GM12872 (cell line): Measurements from ENCODE around the gene GHR.

Experiments used
- TF ChIP-seq, protein P1 (sequence below): IDR thresholded peaks from 3 replicates; pipeline ENCODE4 v1.5.1; 2011; ENCODE audit warnings: low read depth, mild to moderate bottlenecking, low read length, moderate library complexity; ENCODE audit not compliant: insufficient read depth

The GHR gene

DNA sequence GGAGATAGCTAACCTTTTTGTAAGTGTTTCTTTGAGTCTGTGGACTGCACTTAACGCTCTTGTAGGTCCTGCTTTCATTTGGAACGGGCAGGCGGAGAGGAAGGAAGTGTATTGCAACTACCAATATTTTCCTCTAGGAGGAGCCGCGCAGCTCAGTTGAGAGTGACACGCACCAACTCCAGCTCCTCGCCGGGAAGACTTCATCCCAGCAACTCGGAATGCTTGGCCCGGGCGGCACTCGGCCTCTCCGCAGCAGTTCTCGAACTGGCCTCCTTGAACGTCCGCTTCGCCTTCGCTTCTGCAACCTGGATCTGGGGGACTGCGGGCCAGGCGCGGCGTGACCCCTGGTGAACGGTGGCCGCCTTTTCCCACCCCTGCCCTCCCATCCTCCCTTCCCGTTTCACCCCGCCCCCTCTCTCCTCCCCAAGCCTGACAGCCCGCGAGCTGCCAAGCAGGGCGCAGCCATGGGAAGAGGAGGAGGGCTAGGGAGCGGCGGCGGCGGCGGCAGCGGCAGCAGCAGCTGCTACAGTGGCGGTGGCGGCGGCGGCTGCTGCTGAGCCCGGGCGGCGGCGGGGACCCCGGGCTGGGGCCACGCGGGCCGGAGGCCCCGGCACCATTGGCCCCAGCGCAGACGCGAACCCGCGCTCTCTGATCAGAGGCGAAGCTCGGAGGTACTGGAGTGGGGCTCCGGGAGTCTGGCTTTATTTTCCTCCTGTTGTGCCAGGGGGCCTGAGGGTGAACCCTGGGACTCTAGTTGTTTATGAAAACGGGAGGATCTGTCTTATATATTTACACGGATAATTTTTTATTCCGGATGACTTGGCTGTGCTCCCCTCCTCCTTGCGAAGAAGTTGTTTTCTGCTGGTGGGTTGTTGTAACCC lies at the start of gene GHR:
Gene GHR, plus strand, starts transcription at position 155 of the 881 bp plus-strand sequence. CDS start 142,436 bp downstream, outside the sequence.
- TF ChIP-seq, protein P1, sequence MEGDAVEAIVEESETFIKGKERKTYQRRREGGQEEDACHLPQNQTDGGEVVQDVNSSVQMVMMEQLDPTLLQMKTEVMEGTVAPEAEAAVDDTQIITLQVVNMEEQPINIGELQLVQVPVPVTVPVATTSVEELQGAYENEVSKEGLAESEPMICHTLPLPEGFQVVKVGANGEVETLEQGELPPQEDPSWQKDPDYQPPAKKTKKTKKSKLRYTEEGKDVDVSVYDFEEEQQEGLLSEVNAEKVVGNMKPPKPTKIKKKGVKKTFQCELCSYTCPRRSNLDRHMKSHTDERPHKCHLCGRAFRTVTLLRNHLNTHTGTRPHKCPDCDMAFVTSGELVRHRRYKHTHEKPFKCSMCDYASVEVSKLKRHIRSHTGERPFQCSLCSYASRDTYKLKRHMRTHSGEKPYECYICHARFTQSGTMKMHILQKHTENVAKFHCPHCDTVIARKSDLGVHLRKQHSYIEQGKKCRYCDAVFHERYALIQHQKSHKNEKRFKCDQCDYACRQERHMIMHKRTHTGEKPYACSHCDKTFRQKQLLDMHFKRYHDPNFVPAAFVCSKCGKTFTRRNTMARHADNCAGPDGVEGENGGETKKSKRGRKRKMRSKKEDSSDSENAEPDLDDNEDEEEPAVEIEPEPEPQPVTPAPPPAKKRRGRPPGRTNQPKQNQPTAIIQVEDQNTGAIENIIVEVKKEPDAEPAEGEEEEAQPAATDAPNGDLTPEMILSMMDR, result peak; percentile 65

DNA sequence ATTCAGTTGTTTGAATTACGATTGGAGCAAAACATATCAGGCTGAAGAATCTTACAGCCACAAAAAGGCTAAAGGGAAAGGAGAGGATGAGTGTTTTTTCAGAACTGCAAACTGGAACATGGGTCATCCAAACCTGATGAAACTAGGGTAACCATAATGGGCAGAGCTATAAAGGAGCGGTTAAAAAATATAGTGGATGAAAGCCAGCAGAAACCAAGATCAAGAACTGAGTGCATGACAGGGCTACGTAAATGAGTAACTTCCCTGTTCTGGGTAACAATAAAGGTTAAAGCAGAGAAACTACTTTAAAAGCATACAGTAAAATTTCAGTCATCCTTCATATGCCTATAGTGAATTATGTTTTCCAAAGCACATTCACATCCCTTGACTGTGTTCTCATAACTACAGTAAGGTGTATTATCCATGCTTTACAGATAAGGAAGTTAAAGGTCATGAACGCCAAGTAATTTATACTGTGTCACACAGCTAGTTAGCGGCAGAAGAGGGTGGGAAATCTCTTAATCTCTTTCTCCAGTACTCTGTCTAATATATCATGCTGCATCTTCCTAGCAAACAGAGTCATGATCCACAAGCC lies 48.5 kb upstream of the GHR start:
- TF ChIP-seq, protein P1, result no peak

DNA sequence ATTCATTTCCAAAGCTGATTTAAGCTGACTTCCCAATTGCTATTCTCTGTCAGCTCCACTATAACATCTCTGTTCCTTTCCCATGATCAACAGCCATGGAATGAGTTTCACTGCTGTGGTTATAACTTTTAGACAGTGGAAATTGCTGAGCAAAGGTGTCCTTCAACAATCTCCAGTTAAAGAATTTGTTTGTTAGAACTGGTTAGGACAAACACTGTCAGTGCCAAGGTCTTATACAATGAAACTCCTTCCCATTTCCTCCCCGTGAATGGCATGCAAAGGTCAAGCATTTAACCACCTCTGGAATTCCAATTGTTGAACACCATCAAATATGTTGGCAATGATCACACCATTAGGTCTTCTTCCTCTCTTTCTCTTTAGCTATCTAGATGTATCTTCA lies 45.7 kb upstream of the GHR start:
- TF ChIP-seq, protein P1, result no peak

DNA sequence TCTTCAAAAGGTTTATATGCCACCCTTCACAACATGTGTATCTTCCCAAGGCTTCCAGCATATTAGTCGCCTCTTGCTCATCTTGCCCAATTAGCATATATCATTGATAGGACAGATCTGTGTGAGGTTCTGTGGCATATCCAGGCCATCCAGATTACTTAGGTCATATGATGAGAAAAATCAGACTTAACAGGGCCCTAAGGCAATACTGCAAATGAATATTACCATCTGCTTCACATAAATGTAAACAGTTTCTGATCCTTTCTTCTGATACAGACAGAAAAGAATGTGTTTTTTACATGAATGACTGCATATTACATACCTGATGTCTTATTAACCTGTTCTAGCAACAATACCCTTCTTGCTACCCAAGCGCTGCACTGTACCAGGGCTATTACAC lies 41.3 kb upstream of the GHR start:
- TF ChIP-seq, protein P1, result no peak

DNA sequence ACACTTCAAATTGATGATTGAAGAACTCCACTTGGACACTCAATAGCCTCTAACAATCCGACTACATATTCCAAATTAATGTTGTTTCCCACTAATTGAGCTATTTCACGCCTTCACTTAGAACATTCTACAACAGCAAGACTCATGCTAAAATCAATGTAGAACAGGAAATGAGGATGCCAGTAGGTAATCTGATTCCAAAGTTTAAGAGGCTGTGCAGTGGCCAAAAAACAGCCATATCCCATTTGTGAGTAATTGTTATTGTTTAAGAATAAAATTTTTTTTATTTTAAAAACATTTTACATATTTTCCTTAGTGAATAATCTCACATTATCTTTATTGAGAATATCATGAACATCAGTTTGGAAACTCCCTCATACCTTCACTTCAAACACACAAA lies 35.7 kb upstream of the GHR start:
- TF ChIP-seq, protein P1, result no peak

DNA sequence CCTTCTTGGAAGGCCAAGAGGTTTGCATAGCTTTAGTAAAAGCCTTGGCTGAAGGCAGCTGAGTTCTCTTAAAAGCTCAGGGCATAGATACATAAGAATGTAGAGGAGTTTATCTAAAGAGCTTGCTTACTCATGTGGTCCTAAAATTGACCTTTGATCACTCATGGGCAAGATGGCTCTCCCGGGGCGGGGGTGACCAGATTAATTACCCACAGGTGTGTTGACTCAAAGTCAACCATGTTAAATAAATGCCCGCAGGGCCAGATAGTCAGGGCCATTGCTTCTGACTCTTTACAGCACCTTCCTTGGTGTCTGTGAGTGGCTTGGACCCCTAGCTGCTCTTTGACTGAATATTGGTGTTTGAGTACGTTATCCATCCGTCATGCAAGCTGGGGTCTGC lies 33.1 kb upstream of the GHR start:
- TF ChIP-seq, protein P1, result no peak

DNA sequence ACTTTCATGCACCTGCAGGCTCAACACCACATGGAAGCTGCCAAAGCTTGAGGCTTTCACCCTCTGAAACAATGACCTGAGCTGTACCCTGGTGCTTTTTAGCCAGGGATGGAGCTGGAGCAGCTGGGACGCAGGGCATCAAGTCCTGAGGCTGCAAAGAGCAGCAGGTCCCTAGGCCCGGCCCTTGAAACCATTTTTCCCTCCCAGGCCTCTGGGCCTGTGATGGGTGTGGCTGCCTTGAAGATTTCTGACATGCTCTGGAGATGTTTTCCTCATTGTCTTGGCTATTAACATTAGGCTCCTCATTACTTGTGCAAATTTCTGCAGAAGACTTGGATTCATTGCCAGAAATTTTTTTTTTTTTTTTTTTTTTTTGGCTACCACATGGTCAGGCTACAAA lies 30.3 kb upstream of the GHR start:
- TF ChIP-seq, protein P1, result no peak
